ENCODE measurements around the gene ELL.

- TF ChIP-seq, protein P1, sequence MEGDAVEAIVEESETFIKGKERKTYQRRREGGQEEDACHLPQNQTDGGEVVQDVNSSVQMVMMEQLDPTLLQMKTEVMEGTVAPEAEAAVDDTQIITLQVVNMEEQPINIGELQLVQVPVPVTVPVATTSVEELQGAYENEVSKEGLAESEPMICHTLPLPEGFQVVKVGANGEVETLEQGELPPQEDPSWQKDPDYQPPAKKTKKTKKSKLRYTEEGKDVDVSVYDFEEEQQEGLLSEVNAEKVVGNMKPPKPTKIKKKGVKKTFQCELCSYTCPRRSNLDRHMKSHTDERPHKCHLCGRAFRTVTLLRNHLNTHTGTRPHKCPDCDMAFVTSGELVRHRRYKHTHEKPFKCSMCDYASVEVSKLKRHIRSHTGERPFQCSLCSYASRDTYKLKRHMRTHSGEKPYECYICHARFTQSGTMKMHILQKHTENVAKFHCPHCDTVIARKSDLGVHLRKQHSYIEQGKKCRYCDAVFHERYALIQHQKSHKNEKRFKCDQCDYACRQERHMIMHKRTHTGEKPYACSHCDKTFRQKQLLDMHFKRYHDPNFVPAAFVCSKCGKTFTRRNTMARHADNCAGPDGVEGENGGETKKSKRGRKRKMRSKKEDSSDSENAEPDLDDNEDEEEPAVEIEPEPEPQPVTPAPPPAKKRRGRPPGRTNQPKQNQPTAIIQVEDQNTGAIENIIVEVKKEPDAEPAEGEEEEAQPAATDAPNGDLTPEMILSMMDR (IDR thresholded peaks at IDR 0.05 in 8 of 11, conservative IDR thresholded peaks at IDR 0.05 in 3 of 11), result no peak
- TF ChIP-seq POLR2A (IDR thresholded peaks at IDR 0.05), result no peak
Measured at GRCh38 chr19:18464646-18465045, 57.2 kb downstream of the ELL start.

Measured in spleen (tissue), 7 donors.